CD14-positive monocyte (primary cell): ENCODE results near the gene DYNC1LI2. TPM values are rescaled to one million over a fixed set of nuclear protein-coding genes. Genes with fewer than 3 reads are reported as not detected.

ENCODE experiments used
- DNase-seq, 3 donors: peaks; one replicate each; pipeline ENCODE4 v3.0.0-alpha.2; 2011 to 2022
- H2AFZ ChIP-seq: 2 replicates; pipeline ENCODE4 v1.6.0; 2012; ENCODE audit warnings: mild to moderate bottlenecking, low read depth, low read length, inconsistent platforms; ENCODE audit not compliant: insufficient read depth, poor library complexity, severe bottlenecking
- H3K27ac ChIP-seq, 2 donors: 1 replicate in 1 of 2; 2 replicates in 1 of 2; pipeline ENCODE4 v1.5.1; 2012 to 2013; ENCODE audit warnings: low read length in 2 of 2, control low read depth in 1 of 2, inconsistent platforms in 1 of 2, low read depth in 1 of 2, mild to moderate bottlenecking in 1 of 2
- H3K27me3 ChIP-seq, 2 donors: one replicate each; pipeline versions ENCODE4 v1.6.0 to v1.6.1; 2011 to 2013; ENCODE audit warnings: low read length in 2 of 2; ENCODE audit not compliant: control insufficient read depth in 2 of 2, insufficient read depth in 2 of 2
- H3K36me3 ChIP-seq, 2 donors: replicated peaks in 1 of 2; 1 replicate in 1 of 2; 2 replicates in 1 of 2; pipeline versions ENCODE4 v1.5.1 to v1.6.1; 2012 to 2013; ENCODE audit warnings: low read length in 2 of 2, control low read depth in 1 of 2, inconsistent platforms in 1 of 2, mild to moderate bottlenecking in 1 of 2; ENCODE audit not compliant: insufficient read depth in 2 of 2, control insufficient read depth in 1 of 2
- H3K4me1 ChIP-seq, 2 donors: 1 replicate in 1 of 2; 2 replicates in 1 of 2; pipeline versions ENCODE4 v1.5.1 to v1.6.1; 2012 to 2013; ENCODE audit warnings: low read length in 2 of 2, control low read depth in 1 of 2, inconsistent platforms in 1 of 2, mild to moderate bottlenecking in 1 of 2, moderate library complexity in 1 of 2; ENCODE audit not compliant: insufficient read depth in 2 of 2, control insufficient read depth in 1 of 2
- H3K4me2 ChIP-seq: replicated peaks from 2 replicates; pipeline ENCODE3; 2012; ENCODE audit warnings: low read length, moderate library complexity, mild to moderate bottlenecking; ENCODE audit not compliant: poor library complexity, severe bottlenecking; ENCODE audit errors: extremely low read depth
- H3K4me3 ChIP-seq, 3 experiments: fragments of 200-600 bp in 1 of 3; sonication (generic) in 1 of 3; replicated peaks in 1 of 3; 1 replicate in 2 of 3; 2 replicates in 1 of 3; pipeline ENCODE4 v1.5.1; 2011 to 2013; ENCODE audit warnings: low read length in 3 of 3, mild to moderate bottlenecking in 3 of 3, control low read depth in 2 of 3, low read depth in 2 of 3, inconsistent platforms in 1 of 3, moderate library complexity in 1 of 3
- H3K79me2 ChIP-seq: 2 replicates; pipeline ENCODE4 v1.6.0; 2012; ENCODE audit warnings: mild to moderate bottlenecking, control low read depth, inconsistent platforms, low read length, moderate library complexity; ENCODE audit not compliant: insufficient read depth
- H3K9ac ChIP-seq: 2 replicates; pipeline ENCODE4 v1.6.0; 2017; ENCODE audit warnings: low read length, mild to moderate bottlenecking; ENCODE audit not compliant: insufficient read depth, poor library complexity, severe bottlenecking
- H3K9me3 ChIP-seq, 2 donors: replicated peaks in 1 of 2; 1 replicate in 1 of 2; 2 replicates in 1 of 2; pipeline versions ENCODE4 v1.5.1 to v1.6.1; 2012 to 2013; ENCODE audit warnings: low read length in 2 of 2, control low read depth in 1 of 2; ENCODE audit not compliant: control insufficient read depth in 1 of 2, insufficient read depth in 1 of 2
- H4K20me1 ChIP-seq: 2 replicates; pipeline ENCODE4 v1.6.0; 2012; ENCODE audit warnings: mild to moderate bottlenecking, low read length, control low read depth, moderate library complexity; ENCODE audit not compliant: insufficient read depth
- H3K27ac Mint-ChIP-seq, 7 donors: one replicate each; pipeline ENCODE4 v1.8.0; 2020; ENCODE audit warnings: mild to moderate bottlenecking in 7 of 7, mixed read lengths in 7 of 7, moderate library complexity in 6 of 7, inconsistent platforms in 2 of 7
- H3K27me3 Mint-ChIP-seq, 3 donors: one replicate each; pipeline ENCODE4 v1.8.0; 2021 to 2022; ENCODE audit warnings: low read depth in 3 of 3, mild to moderate bottlenecking in 3 of 3, mixed read lengths in 3 of 3, moderate library complexity in 3 of 3, inconsistent platforms in 1 of 3
- H3K36me3 Mint-ChIP-seq, 2 donors: one replicate each; pipeline ENCODE4 v1.8.0; 2020; ENCODE audit warnings: mixed read lengths in 2 of 2, inconsistent platforms in 1 of 2, mild to moderate bottlenecking in 1 of 2
- H3K4me1 Mint-ChIP-seq: one replicate; pipeline ENCODE4 v1.8.0; 2020; ENCODE audit warnings: mild to moderate bottlenecking, mixed read lengths
- H3K4me3 Mint-ChIP-seq, 2 donors: one replicate each; pipeline ENCODE4 v1.8.0; 2020; ENCODE audit warnings: mild to moderate bottlenecking in 2 of 2, mixed read lengths in 2 of 2, moderate library complexity in 1 of 2
- H3K9me3 Mint-ChIP-seq, 7 donors: one replicate each; pipeline ENCODE4 v1.8.0; 2020 to 2022; ENCODE audit warnings: mixed read lengths in 7 of 7, mild to moderate bottlenecking in 6 of 7, moderate library complexity in 6 of 7, inconsistent platforms in 2 of 7
- WGBS: methylation state at CpG from one replicate; pipeline ENCODE4 v1.1.5; 2013; ENCODE audit warnings: missing lambda C conversion rate; ENCODE audit not compliant: insufficient coverage; 5-methylcytosine and 5-hydroxymethylcytosine counted together
- intact Hi-C, 2 donors: fragments of 100-400 bp; cut with micrococcal nuclease; formaldehyde crosslinking; loops; one replicate each; pipeline versions ENCODE4 v1.15.0 to v1.15.1; 2023
- polyA plus RNA-seq, 3 donors: library from polyadenylated mRNA; depleted of rRNA in 1 of 3; unstranded in 2 of 3; stranded (reverse) in 1 of 3; fragments of 300-500 nt in 2 of 3; fragments of >200 nt in 1 of 3; fragmentation: Illumina TruSeq in 2 of 3; gene quantifications; 1 replicate in 2 of 3; 2 replicates in 1 of 3; pipeline ENCODE4 v1.2.3, GENCODE V29; 2012 to 2021
- TF ChIP-seq, protein P1 (sequence below): fragments of 200-600 bp; IDR thresholded peaks from one replicate; pipeline ENCODE4 v1.8.0; 2022; ENCODE audit warnings: antibody characterized with exemption, mild to moderate bottlenecking

The DYNC1LI2 gene
- polyA plus RNA-seq, 3 donors = 14.9 to 125 (median 23.9) TPM

DNA sequence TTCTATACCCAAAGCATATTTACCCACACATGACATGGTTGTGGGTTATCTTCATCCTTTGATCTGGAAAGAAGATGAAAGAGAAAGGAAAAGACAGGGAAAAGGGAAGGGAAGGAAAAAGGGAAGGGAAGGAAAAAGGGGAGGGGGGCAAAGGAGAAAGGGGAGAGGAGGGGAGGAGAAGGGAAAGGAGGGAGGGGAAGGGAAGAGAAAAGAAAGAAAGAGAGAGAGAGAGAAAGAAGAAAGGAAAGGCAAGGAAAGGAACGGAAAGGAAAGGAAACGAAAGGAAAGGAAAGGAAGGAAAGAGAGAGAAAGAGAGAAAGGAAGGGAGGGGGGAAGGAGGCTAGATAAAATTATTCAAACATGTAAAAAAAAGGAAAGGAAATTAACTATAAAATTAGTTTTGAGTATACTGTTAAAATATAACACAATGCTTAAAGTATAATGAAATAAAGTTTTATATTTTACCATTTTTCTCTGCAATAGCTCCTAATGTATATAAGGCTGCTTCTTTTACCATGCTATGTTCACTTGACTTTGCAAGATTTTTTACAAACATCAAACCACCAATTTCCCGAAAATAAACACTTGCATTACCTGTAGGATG lies 38.8 kb upstream of the DYNC1LI2 start:
- no peaks in the 10 kb centered on the region for H3K27me3 ChIP-seq
- H2AFZ ChIP-seq = no peak overlapping the region
- intact Hi-C loops = no loop called here
- TF ChIP-seq, protein P1, sequence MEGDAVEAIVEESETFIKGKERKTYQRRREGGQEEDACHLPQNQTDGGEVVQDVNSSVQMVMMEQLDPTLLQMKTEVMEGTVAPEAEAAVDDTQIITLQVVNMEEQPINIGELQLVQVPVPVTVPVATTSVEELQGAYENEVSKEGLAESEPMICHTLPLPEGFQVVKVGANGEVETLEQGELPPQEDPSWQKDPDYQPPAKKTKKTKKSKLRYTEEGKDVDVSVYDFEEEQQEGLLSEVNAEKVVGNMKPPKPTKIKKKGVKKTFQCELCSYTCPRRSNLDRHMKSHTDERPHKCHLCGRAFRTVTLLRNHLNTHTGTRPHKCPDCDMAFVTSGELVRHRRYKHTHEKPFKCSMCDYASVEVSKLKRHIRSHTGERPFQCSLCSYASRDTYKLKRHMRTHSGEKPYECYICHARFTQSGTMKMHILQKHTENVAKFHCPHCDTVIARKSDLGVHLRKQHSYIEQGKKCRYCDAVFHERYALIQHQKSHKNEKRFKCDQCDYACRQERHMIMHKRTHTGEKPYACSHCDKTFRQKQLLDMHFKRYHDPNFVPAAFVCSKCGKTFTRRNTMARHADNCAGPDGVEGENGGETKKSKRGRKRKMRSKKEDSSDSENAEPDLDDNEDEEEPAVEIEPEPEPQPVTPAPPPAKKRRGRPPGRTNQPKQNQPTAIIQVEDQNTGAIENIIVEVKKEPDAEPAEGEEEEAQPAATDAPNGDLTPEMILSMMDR = no peak
- no peak overlapping the region for H3K4me2 ChIP-seq
- no peaks in the 10 kb centered on the region for H3K9me3 ChIP-seq
- no peaks in the 10 kb centered on the region for H3K79me2 ChIP-seq
- H3K9ac ChIP-seq = no peak overlapping the region
- no peak overlapping the region for H3K4me3 ChIP-seq
- Mint-ChIP-seq H3K9me3 (no peaks in the 10 kb centered on the region), H3K4me1 (no peaks in the 10 kb centered on the region), H3K27ac (no peak overlapping the region), H3K27me3 (peaks cover 0 to 9% (median 2%) of the 10 kb centered on the region in 3 donors), H3K4me3 (no peak overlapping the region), H3K36me3 (no peaks in the 10 kb centered on the region)
- no peaks in the 10 kb centered on the region for H3K36me3 ChIP-seq
- no peaks in the 10 kb centered on the region for H3K4me1 ChIP-seq
- H4K20me1 ChIP-seq = no peaks in the 10 kb centered on the region
- no peak for DNase-seq
- no peak overlapping the region for H3K27ac ChIP-seq
- 83% methylated on average over 2 of the region's 3 CpGs for WGBS

DNA sequence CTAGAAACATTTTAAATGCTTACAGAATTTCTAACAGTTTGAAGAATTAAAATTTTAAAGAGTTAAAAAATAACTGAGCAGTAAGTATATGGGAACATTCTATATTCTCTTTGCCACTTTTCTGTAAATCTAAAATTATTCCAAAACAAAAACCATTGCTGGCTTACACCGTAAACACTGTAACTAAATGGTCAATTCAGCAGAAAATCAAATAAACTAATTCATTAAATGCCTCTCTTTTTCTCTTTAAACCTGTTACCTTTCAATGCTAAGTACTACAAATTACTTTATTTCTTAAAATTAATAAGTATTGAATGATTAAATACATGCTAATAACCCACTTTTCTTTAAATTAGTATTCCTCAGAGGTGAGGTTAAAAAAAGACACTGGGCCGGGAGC lies 36.0 kb upstream of the DYNC1LI2 start:
- no peak overlapping the region for H3K4me3 ChIP-seq
- H3K9ac ChIP-seq = no peak overlapping the region
- no peaks in the 10 kb centered on the region for H3K36me3 ChIP-seq
- no peak for DNase-seq
- 100% methylated on average over 2 of the region's 2 CpGs for WGBS
- no peak overlapping the region for H2AFZ ChIP-seq
- H3K79me2 ChIP-seq = no peaks in the 10 kb centered on the region
- Mint-ChIP-seq H3K27ac (no peak overlapping the region), H3K27me3 (peaks cover 0 to 7% (median 4%) of the 10 kb centered on the region in 3 donors), H3K9me3 (no peaks in the 10 kb centered on the region), H3K36me3 (no peaks in the 10 kb centered on the region), H3K4me3 (no peak overlapping the region), H3K4me1 (no peaks in the 10 kb centered on the region)
- no peak overlapping the region for H3K4me2 ChIP-seq
- H3K27me3 ChIP-seq = no peaks in the 10 kb centered on the region
- TF ChIP-seq, protein P1 = no peak
- no peaks in the 10 kb centered on the region for H3K9me3 ChIP-seq
- no peak overlapping the region for H3K27ac ChIP-seq
- intact Hi-C loops = no loop called here
- H4K20me1 ChIP-seq = no peaks in the 10 kb centered on the region
- no peaks in the 10 kb centered on the region for H3K4me1 ChIP-seq
